Activated T-helper 17 cell treated with anti-CD3 and anti-CD28 coated beads, Interleukin-2, amount 50 U/mL, for 72 hours (primary cell): Measurements from ENCODE around the gene PRDX6. TPM values are rescaled to one million over a fixed set of nuclear protein-coding genes. Genes with fewer than 3 reads are reported as not detected.
"Not testable (repeated sequence)": the region's sequence is repeated elsewhere in the genome, so short reads cannot be mapped to it uniquely, and the experiment has no call there.

Experiments used
- ATAC-seq: fragments of 150-1000 bp; cut with Tn5 transposase; replicated peaks from 2 replicates; pipeline ENCODE4 v1.10.0; 2021; ENCODE audit warnings: mild to moderate bottlenecking, moderate library complexity
- H3K27ac Mint-ChIP-seq: one replicate; pipeline ENCODE4 v1.8.0; 2022; ENCODE audit warnings: mixed read lengths
- H3K27me3 Mint-ChIP-seq: one replicate; pipeline ENCODE4 v1.8.0; 2022; ENCODE audit warnings: mixed read lengths
- H3K36me3 Mint-ChIP-seq: one replicate; pipeline ENCODE4 v1.8.0; 2022; ENCODE audit warnings: low read depth, mild to moderate bottlenecking, mixed read lengths
- H3K4me1 Mint-ChIP-seq: one replicate; pipeline ENCODE4 v1.8.0; 2022; ENCODE audit warnings: mixed read lengths
- H3K4me3 Mint-ChIP-seq: one replicate; pipeline ENCODE4 v1.8.0; 2022; ENCODE audit warnings: mild to moderate bottlenecking, mixed read lengths
- H3K9me3 Mint-ChIP-seq: one replicate; pipeline ENCODE4 v1.8.0; 2022; ENCODE audit warnings: mixed read lengths
- total RNA-seq, 2 donors: library from RNA; stranded (reverse); gene quantifications; one replicate each; pipeline ENCODE4 v1.2.3, GENCODE V29; 2022

PRDX6 gene
- total RNA-seq, 2 donors from 2014 or later = 101 to 123 TPM

DNA sequence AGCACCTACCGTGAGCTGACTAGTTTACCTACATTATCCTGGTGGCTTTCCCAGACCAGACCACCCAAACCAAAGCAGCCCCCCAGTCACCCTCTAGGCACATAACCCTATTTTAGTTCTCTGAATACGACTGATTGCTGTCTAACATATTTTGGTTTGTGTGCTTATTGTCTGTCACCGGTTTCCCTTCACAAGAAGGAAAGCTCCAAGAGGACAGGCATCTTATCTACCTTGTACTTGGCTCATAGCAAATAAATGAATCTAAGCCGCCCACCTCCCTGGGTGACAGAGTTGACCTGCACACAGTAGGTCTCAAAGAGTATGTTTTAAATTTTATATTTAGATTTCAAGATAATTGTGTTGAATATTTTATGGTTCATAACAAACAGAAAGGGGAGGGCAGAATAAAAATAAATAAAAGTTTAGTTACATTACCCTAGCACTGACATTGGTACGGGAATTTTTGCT lies 904 bp upstream of the PRDX6 start:
- Mint-ChIP-seq H3K27ac (peak overlapping the region; percentile 79), H3K4me3 (peak overlapping the region; percentile 87), H3K27me3 (no peaks in the 10 kb centered on the region), H3K36me3 (peaks cover 40% of the 10 kb centered on the region), H3K4me1 (peaks cover 39% of the 10 kb centered on the region), H3K9me3 (peaks cover 5% of the 10 kb centered on the region)
- ATAC-seq = no peak

GRCh38 chr1:173476665-173477285 lies 360 bp upstream of the PRDX6 start:
- peaks cover 4% of the 10 kb centered on the region for H3K9me3 Mint-ChIP-seq
- peaks cover 40% of the 10 kb centered on the region for H3K36me3 Mint-ChIP-seq
- no peaks in the 10 kb centered on the region for H3K27me3 Mint-ChIP-seq
- ATAC-seq = peak; percentile 87
- peak overlapping the region; percentile 87 for H3K4me3 Mint-ChIP-seq
- H3K4me1 Mint-ChIP-seq = peaks cover 42% of the 10 kb centered on the region
- H3K27ac Mint-ChIP-seq = peak overlapping the region; percentile 79

DNA sequence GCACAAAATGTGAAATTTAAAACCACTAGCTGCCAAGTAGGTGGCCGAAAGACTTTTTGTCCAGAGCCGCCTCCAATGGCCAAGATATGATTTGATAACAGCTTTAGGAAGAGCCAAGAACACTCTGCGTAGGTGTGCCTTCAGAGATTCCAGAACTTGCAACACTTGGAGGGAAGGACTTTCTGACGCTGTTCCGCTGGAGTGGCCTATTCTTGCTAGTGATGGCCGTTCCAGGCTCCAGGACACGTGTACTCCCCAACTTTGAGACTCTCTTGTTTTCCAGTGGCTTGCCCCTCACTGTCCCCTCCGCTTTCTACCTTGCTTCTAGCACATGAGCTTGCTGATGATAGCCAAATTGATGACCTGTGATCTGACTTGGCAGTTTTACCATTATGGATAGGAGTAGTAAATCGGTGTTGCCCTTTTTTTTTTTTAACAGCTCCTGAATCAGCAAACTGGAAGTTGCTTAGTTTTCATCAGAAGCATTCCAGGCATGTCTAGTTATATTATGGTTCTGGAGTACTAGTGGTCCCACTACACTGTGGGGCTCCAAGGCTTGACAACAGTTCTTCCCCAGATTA lies 1.0 kb downstream of the PRDX6 start:
- peaks cover 47% of the 10 kb centered on the region for H3K4me1 Mint-ChIP-seq

GRCh38 chr1:173479649-173480048 lies 2.5 kb downstream of the PRDX6 start:
- no peaks in the 10 kb centered on the region for H3K27me3 Mint-ChIP-seq
- peaks cover 36% of the 10 kb centered on the region for H3K4me1 Mint-ChIP-seq
- peak overlapping the region; percentile 87 for H3K4me3 Mint-ChIP-seq
- H3K9me3 Mint-ChIP-seq = no peaks in the 10 kb centered on the region
- H3K36me3 Mint-ChIP-seq = peaks cover 55% of the 10 kb centered on the region
- no peak for ATAC-seq
- H3K27ac Mint-ChIP-seq = no peak overlapping the region

More for the DNA sequence above, 1.0 kb downstream of the PRDX6 start:
- ATAC-seq = no peak
- H3K4me3 Mint-ChIP-seq = peak overlapping the region; percentile 87
- H3K36me3 Mint-ChIP-seq = peaks cover 47% of the 10 kb centered on the region
- no peaks in the 10 kb centered on the region for H3K27me3 Mint-ChIP-seq
- peak overlapping the region; percentile 79 for H3K27ac Mint-ChIP-seq
- no peaks in the 10 kb centered on the region for H3K9me3 Mint-ChIP-seq

DNA sequence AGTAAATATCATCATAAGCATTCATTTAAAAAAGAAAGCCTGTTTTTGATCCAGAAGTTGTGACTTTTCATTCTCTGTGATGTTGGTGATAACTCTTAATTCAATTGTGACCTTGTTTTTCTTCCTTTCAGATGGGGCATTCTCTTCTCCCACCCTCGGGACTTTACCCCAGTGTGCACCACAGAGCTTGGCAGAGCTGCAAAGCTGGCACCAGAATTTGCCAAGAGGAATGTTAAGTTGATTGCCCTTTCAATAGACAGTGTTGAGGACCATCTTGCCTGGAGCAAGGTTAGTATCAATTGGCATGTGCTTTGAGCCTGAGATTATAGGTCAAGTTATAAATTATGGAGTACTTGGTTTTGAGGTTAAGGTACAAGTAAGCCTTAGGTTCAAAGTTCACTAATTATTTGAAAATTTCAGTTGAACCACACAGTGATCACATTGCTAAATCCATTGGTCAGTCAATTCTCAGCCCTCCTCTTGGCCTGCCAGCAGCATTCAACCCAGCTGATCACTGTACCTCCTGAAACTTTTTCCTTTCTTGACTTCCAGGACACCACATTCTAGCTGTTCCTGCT lies 4.1 kb downstream of the PRDX6 start:
- Mint-ChIP-seq H3K36me3 (peaks cover 71% of the 10 kb centered on the region), H3K27ac (no peak overlapping the region), H3K27me3 (no peaks in the 10 kb centered on the region), H3K4me1 (peaks cover 31% of the 10 kb centered on the region), H3K4me3 (no peak overlapping the region), H3K9me3 (no peaks in the 10 kb centered on the region)
- no peak for ATAC-seq

- no peaks in the 10 kb centered on the region for H3K9me3 Mint-ChIP-seq
- H3K27ac Mint-ChIP-seq = no peak overlapping the region
Observed at GRCh38 chr1:173482683-173483082, 5.5 kb downstream of the PRDX6 start.

GRCh38 chr1:173484276-173484675 lies 7.1 kb downstream of the PRDX6 start:
- no peak for ATAC-seq
- peaks cover 17% of the 10 kb centered on the region for H3K4me1 Mint-ChIP-seq
- no peaks in the 10 kb centered on the region for H3K27me3 Mint-ChIP-seq
- peaks cover 100% of the 10 kb centered on the region for H3K36me3 Mint-ChIP-seq
- no peaks in the 10 kb centered on the region for H3K9me3 Mint-ChIP-seq
- H3K4me3 Mint-ChIP-seq = no peak overlapping the region
- no peak overlapping the region for H3K27ac Mint-ChIP-seq

More at GRCh38 chr1:173482683-173483082, 5.5 kb downstream of the PRDX6 start:
- ATAC-seq = no peak
- Mint-ChIP-seq H3K4me1 (peaks cover 30% of the 10 kb centered on the region), H3K36me3 (peaks cover 85% of the 10 kb centered on the region), H3K4me3 (no peak overlapping the region), H3K27me3 (no peaks in the 10 kb centered on the region)

GRCh38 chr1:173485401-173485800 lies 8.3 kb downstream of the PRDX6 start:
- ATAC-seq = no peak
- H3K4me3 Mint-ChIP-seq = no peak overlapping the region
- peaks cover 9% of the 10 kb centered on the region for H3K4me1 Mint-ChIP-seq
- no peaks in the 10 kb centered on the region for H3K27me3 Mint-ChIP-seq
- H3K36me3 Mint-ChIP-seq = peaks cover 99% of the 10 kb centered on the region
- H3K27ac Mint-ChIP-seq = no peak overlapping the region
- H3K9me3 Mint-ChIP-seq = no peaks in the 10 kb centered on the region

- H3K27me3 Mint-ChIP-seq = no peaks in the 10 kb centered on the region
- peaks cover 74% of the 10 kb centered on the region for H3K36me3 Mint-ChIP-seq
- H3K27ac Mint-ChIP-seq = no peak overlapping the region
Observed at GRCh38 chr1:173488001-173488400, 10.9 kb downstream of the PRDX6 start.

DNA sequence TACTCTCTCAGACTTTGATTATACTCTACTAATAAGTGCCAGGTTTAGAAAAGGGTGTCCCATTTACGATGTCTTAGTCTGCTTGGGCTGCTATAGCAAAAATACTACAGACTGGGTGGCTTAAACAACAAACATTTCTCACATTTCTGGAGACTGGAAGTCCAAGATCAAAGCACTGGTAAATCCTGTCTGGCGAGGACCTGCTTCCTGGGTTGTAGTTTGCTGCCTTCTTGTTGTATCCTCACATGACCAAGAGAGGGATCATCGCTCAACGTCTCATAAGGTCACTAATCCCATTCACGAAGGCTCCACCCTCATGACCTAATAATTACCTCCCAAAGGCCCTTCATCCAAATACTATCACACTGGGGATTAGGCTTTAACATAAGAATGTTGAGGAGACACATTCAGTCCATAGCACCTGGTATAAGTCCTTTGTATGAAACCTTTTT lies 12.0 kb downstream of the PRDX6 start:
- Mint-ChIP-seq H3K4me3 (no peak overlapping the region), H3K4me1 (no peaks in the 10 kb centered on the region), H3K27ac (no peak overlapping the region), H3K27me3 (no peaks in the 10 kb centered on the region), H3K36me3 (peaks cover 62% of the 10 kb centered on the region), H3K9me3 (no peaks in the 10 kb centered on the region)
- ATAC-seq = no peak

More at GRCh38 chr1:173488001-173488400, 10.9 kb downstream of the PRDX6 start:
- Mint-ChIP-seq H3K4me3 (no peak overlapping the region), H3K4me1 (no peaks in the 10 kb centered on the region), H3K9me3 (no peaks in the 10 kb centered on the region)
- no peak for ATAC-seq

DNA sequence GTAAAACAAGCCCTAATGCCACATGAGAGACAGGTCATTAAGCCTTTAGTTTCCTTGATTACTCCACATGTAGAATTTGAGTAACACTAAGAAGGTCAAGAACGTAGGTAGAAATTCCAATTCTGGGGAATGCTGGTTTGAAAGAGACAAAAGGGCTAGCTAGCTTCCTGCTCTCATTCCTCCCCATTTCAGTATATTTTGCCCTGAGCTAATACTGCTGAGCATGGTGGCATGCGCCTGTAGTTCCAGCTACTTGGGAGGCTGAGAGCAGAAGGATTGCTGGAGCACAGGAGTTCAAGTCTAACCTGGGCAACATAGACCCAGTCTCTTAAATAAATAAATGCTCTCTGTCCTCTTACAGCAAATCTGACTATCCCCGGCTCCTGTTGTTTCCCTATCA lies 12.8 kb downstream of the PRDX6 start:
- no peak overlapping the region for H3K4me3 Mint-ChIP-seq
- no peak overlapping the region for H3K27ac Mint-ChIP-seq
- no peaks in the 10 kb centered on the region for H3K27me3 Mint-ChIP-seq
- ATAC-seq = no peak
- H3K36me3 Mint-ChIP-seq = peaks cover 55% of the 10 kb centered on the region
- no peaks in the 10 kb centered on the region for H3K9me3 Mint-ChIP-seq
- no peaks in the 10 kb centered on the region for H3K4me1 Mint-ChIP-seq

DNA sequence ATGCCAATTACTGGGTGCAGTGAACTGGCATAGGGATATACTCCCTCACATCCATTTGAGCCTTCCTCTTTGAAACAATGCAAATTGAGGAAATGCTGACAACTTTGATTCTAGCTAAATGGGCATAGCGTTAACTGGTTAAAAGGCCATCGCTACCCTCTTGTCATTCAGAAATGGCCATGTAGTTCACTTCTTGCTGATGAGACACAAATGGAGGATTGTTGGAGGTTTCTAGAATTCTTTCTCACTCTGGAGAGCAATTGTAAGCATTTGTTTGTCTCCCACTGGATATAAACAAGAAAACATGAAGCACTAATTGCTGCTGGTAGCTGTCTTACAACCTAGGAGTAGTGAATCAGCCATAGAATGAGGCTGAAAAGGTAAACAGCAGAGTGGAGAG lies 14.4 kb downstream of the PRDX6 start:
- H3K27ac Mint-ChIP-seq = no peak overlapping the region
- no peak overlapping the region for H3K4me3 Mint-ChIP-seq
- H3K36me3 Mint-ChIP-seq = peaks cover 39% of the 10 kb centered on the region
- no peak for ATAC-seq
- H3K27me3 Mint-ChIP-seq = no peaks in the 10 kb centered on the region
- no peaks in the 10 kb centered on the region for H3K9me3 Mint-ChIP-seq
- no peaks in the 10 kb centered on the region for H3K4me1 Mint-ChIP-seq

DNA sequence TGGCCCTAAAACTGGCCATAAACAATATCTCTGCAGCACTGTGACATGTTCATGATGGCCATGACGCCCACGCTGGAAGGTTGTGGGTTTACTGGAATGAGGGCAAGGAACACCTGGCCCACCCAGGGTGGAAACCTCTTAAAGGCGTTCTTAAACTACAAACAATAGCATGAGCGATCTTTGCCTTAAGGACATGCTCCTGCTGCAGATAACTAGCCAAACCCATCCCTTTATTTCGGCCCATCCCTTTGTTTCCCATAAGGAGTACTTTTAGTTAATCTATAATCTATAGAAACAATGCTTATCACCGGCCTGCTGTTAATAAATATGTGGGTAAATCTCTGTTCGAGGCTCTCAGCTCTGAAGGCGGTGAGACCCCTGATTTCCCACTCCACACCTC lies 16.0 kb downstream of the PRDX6 start:
- H3K36me3 Mint-ChIP-seq = peaks cover 23% of the 10 kb centered on the region
- H3K4me1 Mint-ChIP-seq, H3K4me3 Mint-ChIP-seq, ATAC-seq, H3K27ac Mint-ChIP-seq, H3K9me3 Mint-ChIP-seq, H3K27me3 Mint-ChIP-seq: not testable (repeated sequence)

GRCh38 chr1:173495609-173496267 lies 18.6 kb downstream of the PRDX6 start:
- no peaks in the 10 kb centered on the region for H3K27me3 Mint-ChIP-seq
- no peak for ATAC-seq

More at GRCh38 chr1:173495609-173496267, 18.6 kb downstream of the PRDX6 start:
- no peak overlapping the region for H3K27ac Mint-ChIP-seq
- no peaks in the 10 kb centered on the region for H3K4me1 Mint-ChIP-seq
- H3K36me3 Mint-ChIP-seq = no peaks in the 10 kb centered on the region
- H3K4me3 Mint-ChIP-seq = no peak overlapping the region
- H3K9me3 Mint-ChIP-seq = no peaks in the 10 kb centered on the region
